ENCODE data around the gene BRF1.
"Not testable (repeated sequence)": the region's sequence is repeated elsewhere in the genome, so short reads cannot be mapped to it uniquely, and the experiment has no call there.

Gene BRF1, protein sequence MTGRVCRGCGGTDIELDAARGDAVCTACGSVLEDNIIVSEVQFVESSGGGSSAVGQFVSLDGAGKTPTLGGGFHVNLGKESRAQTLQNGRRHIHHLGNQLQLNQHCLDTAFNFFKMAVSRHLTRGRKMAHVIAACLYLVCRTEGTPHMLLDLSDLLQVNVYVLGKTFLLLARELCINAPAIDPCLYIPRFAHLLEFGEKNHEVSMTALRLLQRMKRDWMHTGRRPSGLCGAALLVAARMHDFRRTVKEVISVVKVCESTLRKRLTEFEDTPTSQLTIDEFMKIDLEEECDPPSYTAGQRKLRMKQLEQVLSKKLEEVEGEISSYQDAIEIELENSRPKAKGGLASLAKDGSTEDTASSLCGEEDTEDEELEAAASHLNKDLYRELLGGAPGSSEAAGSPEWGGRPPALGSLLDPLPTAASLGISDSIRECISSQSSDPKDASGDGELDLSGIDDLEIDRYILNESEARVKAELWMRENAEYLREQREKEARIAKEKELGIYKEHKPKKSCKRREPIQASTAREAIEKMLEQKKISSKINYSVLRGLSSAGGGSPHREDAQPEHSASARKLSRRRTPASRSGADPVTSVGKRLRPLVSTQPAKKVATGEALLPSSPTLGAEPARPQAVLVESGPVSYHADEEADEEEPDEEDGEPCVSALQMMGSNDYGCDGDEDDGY

DNA sequence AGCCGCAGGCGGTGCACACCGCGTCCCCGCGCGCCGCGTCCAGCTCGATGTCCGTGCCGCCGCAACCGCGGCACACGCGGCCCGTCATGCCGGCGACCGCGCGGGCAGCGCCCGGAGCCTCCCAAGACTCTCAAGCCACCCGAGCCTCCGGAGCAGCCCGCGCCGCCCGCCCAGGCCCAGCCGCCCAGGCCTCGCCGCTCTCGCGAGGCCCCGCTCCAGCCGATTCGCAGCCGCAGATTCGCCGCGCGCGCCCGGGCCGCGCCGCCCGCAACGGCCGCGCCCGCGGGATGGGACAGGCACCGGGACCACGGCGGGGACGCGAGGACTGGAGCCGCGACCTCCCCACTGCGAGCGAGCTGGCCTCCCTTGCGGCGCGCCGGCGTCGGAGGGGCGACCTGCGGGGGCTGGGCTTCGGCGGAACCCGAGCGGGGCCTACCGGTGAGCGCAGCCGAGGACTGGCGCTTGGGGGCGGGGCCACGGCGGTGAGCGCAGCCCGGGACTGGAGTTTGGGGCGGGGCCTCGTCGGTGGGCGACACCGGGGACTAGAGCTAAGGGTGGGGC, at the start of gene BRF1:
TSS of gene BRF1 (minus strand) at position 460 of the 561 bp plus-strand sequence. CDS start at position 88, 372 bp downstream.
- DNase-seq (ENCODE audit: low read depth in 2 of 2), result peak; percentile 77 to 80

DNA sequence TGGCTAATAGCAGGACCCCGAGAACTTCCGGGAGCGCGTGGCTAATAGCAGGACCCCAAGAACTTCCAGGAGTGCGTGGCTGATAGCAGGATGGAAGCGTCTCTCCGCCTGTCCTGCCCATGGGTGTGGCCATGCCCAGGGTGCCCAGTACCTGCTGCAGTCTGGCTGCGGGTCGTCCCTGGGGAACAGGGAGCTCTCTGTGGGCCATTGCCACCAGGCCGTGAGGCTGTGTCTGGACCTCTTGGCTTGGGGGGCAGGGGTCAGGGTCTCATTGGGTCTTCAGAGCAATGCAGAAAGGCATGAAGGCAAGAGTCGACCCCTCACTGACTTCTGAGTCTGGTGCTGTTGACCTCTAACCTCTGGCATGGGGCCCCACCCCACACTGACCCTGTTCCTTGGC, 49.2 kb upstream of the BRF1 start:
- no peak for DNase-seq (ENCODE audit: low read depth in 2 of 2)

DNA sequence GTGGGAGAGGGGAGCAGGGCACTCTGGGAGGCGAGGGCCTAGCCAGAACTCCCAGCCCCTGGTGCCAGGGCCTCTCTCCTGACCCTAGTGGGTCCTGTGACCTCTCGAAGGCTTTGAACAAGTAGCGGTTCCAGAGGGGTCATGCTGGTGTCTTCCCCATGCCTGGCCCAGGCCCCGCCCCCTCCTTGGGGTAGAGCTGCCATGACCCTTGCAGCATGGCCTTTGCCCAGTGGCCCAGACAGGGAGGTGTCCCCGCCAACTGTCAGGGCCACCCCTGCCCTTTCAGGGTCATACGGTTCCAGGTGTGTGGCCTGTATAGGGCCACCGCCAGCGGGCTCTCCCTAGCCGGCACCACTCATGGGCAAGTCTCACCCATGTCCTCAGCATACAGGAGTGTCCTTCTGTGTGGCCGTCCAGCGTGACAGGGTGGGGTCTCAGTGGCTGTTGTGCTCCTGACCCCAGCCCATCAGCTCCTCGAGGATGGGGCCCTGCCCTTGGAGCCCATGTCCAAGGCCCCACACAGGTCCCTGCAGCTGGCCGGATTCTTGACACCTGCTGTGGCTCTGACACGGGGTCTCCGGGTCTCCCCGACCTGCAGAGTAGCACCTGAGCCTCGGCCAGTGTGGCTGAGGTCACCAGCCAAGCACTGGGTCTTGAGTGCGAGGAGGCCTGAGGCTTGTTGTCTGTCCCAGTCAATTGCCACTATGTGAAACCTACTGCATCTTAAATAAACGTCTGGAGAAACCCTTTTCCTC, 48.3 kb upstream of the BRF1 start:
- no peak for DNase-seq (ENCODE audit: low read depth in 2 of 2)

DNA sequence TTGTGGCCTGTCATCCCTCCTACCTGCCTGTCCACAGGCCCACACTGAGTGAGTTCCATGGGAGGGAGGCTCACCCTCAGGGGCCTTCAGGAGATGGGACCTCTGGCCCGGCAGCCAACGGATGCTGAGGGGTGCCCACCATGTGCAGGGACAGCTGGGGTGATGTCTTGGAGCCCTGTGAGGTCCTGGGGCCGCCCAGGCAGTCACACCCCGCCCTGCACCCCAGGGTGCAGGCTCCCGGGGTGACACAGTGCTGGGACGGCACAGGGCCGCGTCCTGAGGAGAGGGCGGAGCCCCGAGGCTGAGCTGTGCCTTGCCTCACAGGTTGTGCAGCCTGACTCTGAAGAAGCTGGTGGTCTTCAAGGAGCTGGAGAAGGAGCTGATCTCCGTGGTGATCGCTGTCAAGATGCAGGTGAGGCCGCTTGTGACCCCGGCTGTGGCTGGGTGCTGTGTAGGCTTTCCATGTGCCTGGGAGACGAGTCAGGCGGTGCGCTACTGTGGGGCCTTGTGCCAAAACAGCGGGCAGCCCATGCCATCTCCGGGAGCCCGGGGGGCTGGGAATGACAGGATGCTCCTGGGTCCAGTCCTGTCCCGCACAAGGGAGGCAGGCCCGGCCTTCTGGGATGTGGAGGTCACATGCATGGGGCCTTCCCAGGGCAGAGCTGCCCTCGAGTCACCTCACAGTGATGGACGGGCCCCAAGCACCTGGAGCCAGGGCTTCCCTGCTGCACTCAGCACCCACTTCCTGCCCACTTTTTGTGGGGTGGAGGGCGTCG, 47.6 kb upstream of the BRF1 start:
- no peak for DNase-seq (ENCODE audit: low read depth in 2 of 2)

DNA sequence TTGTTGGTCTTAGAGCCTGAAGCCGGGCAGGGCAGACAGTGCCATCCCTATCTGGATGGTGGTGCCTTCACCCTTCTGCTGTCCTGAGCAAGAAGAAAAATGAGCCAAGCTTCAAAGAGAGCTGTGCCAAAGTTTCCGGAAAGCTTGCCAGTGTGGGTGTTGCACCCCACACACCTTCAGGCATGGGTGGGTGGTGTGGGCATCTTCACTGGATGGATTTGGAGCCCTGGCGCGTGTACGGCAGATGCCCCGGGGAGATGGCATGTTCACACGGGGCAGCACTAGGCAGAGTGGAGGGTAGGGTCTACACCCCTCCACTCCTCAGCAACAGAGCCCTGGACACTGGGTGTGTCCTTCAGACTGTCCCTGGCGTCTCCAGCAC, 46.8 kb upstream of the BRF1 start:
- DNase-seq (ENCODE audit: low read depth in 2 of 2), result no peak

DNA sequence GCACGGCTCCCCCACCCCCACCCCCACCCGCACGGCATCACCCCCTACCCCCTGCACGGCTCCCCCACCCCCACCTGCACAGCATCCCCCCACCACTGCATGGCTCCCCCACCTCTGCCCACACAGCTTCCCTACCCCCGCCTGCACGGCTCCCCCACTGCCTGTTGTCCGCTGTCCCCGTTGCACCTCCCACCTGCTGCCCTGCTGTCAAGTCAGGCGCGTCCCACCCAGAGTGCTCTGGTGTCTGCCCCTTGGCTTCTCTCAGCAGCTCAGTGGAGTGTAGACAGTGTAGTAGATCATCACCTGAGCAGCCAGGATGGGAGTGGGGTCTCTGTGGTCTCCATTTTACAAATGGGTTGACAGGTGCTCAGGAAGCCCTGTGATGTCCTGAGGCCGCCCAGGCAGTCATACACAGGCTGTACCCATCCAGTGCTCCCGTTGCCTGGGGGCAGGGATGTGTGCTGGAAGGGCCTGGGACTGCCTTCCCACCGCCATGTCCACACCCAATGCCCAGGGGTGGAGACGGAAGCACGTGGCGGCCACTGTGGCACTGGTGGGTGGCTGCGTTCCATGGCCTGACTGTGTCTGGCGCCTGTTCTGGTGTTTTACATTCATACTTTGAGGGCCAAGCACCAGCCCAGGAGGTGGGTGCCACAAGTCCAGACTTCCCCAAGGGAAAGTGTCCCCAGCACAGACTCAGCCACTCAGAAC, 46.2 kb upstream of the BRF1 start:
- no peak for DNase-seq (ENCODE audit: low read depth in 2 of 2)

DNA sequence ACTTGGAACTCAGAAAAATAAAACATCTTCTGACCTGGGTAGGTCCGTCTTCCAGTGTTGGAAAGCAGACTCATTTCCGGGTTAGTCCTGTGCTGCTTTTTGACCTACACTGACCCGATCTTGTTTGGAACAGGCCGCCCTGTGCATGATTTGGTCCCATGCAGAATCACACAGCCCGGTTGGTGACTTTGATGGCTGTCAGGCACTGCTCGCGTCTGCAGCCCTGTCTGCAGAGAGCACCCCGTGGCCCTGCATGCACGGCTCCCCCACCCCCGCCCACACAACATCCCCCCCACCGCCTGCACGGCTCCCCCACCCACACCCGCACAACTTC, 45.4 kb upstream of the BRF1 start:
- no peak for DNase-seq (ENCODE audit: low read depth in 2 of 2)

DNA sequence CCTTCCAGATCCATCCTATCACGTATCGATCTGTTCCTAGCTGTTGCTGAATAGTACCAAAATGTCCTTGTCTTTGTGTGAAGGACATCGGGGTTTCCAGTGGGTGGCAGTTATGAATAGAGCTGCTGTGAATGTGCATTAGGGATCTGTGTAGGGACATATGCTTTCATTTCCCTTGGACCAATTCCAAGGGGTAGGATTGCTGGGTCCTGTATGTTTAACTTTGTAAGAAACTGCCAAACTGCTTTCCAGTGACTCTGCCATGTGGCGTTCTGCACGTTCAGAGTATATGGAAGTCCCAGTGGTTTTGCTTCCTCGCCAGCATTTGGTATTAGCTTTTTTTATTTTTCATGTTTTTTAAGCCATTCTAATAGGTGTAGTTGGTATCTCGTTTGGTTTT, 42.4 kb upstream of the BRF1 start:
- DNase-seq (ENCODE audit: low read depth in 2 of 2), result no peak

DNA sequence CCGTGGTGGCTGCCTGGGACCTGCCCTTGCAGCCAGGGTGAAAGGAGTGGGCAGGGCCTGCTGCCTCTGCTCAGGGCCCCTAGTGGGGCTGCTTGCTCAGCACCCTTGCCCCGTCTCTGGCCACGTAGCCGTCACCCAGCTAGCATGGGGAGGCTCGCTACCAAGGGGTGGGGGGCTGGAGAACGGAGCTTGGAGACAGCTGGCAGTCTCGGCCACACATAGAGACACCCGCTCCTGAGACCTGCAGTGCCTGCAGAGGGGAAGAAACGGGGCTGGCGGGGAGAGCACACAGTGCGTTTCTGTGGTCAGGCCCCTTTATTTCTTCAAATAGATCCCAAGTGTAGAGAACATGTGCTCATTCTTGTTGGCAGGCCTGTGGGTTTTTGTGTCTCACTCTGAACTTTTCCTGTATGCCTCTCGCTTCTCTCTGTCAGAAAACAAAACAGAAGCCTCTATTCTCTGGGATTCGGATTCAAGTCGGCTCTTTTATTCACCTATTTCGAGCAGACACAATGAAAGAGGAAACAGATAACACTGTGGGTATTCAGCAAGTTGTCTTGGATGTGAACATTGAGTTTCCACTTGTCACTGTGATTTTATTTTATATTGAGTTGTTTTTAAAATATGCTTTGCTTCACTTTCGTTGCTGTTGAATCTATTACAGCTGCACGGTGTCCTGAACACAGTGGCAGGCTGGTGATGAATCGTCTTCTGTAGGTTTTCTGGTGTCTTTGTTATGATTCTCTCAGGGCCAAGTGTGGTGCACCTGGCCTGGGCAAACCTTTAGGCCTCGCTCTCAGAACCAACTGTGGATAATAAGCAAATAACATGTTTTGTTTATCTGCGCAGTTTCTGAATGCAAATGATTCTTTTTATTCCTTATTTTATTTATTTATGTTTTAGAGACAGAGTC, 40.3 kb upstream of the BRF1 start:
- no peak for DNase-seq (ENCODE audit: low read depth in 2 of 2)

DNA sequence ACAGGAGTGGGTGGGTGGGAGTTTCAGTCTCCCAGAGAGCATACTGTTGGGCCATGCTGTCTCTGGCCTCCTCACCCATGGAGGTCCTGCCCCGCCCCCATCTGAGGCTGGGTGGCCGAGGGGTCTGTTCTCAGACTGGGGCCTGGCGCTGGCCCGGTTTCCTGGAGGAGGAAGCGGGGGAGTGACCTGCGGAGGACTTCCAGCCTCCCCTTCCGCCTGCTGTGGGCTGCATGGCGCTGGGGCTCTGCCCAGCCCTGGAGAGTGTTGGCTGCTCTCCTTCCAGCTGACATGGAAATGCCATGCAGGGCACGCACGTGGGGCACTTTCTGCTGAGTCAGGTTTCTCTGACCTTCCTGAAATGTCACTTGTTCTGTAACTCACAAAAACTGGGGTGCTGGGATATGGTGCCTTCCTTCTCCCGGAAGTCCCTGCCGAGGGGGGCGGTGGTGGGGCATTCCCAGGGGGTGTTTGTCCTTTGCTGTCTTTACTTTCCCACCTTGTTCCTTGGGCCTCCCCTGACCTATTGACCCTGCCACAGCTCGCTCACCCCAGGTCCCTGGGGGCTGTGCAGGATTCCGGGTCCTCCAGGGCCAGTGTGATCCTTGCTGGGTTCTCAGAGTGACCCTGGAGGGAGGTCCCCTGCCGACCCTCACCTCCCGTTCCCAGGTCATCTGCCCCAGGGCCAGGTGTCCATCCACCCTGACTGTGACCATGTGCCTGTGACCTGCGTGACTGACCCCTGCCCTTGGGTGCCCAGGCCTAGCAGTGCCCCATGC, 37.4 kb upstream of the BRF1 start:
- DNase-seq (ENCODE audit: low read depth in 2 of 2), result no peak

DNA sequence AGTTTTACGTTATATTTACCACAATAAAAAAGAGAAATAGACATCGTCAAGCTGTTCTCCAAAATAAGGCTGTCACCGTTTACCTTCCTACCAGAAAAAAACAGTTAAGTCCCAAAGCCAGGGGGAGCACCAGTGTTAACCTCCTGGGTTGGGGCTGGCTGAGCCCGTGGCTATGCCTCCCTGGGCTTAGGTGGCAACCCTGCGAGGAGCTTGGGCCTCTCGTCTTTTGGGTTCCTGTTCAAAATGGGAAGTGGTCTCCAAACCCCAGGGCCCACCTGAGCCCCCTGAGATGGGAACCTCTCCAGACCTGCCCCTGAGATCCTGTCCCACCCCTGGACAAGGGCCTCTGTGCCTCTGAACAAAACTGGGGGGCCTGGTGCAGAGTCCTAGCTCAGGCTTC, 36.6 kb upstream of the BRF1 start:
- DNase-seq (ENCODE audit: low read depth in 2 of 2), result no peak

DNA sequence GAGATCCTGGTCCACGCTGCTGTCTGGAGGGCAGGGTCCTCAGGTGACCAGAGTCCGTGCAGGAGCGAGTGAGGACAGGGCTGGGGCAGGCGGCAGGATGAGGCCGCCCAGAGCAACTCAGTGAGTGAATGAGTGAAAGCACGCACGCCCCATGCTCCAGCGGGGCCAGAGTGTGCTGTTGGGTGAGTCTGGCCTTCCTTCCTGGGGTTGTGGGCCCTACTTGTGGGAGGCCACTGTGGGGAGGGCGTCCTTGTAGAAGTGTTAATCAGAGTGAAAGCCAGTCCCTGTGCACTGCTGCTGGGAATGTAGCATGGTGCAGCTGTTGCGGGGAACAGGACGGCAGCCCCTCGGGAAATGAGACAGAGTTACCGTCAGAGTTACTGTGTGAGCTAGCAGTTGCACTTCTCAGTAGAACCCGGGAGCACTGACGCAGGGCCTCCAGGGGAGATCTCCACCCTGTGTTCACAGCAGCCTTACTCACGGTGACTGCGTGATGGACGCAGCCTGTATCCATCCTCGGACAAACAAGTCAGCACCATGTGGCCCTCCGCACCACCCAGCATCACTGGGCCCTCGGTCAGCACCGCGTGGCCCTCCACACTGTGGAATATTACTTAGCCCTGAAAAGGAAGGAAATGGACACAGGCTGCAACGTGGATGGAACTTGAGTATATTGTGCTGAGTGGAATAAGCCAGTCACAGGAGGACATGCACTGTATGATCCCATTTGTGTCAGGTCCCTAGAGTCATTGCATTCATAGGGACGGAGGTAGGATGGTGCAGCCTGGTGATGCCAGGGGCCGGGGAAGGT, 35.9 kb upstream of the BRF1 start:
- DNase-seq (ENCODE audit: low read depth in 2 of 2), result no peak

DNA sequence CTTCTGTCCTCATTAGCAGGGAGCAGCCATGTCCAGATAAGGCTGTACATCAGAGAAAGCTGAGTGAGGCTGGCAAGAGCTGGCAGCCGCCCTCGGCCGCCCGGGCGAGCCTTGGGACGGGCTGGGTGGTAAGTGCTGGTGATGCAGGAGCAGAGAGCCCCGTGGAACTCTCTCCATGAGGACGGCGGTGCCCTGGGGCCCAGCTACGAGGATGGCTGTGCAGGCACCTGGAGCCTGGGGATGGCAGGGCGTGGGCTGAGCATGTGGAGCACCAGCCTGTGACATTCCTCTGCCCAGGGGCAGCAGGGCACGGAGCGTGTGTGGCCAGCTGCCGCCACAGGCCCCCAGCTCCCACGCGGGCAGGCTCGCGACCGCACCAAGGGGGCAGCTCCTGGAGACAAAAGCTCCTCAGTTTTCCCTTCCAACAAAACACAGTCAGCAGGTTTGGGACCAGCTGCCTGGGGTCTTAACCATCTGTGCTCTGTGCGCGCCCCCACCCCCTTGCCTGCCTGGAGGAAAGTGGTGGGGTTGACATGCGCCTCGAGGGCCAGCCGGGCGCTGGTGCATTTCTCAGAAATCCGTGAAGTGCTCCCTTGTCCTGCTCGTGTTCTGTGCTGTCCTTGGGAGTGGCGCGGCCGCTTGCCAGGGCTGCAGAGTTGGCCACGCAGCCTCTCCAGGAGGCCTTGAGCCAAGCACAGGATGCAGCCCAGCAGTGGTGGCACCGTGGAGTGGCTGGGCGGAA, 35.1 kb upstream of the BRF1 start:
- no peak for DNase-seq (ENCODE audit: low read depth in 2 of 2)

DNA sequence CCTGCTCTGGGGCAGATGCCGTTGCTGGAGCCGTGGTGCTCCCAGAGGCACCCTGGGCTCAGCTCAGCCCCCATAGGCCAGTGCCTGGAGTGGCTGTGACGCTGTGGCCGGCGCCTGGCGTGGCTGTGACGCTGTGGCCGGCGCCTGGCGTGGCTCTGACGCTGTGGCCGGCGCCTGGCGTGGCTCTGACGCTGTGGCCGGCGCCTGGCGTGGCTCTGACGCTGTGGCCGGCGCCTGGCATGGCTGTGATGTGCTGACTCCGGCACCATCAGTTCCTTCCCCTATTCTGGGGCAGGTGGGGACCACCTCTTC, 34.4 kb upstream of the BRF1 start:
- not testable (repeated sequence) for DNase-seq (ENCODE audit: low read depth in 2 of 2)

DNA sequence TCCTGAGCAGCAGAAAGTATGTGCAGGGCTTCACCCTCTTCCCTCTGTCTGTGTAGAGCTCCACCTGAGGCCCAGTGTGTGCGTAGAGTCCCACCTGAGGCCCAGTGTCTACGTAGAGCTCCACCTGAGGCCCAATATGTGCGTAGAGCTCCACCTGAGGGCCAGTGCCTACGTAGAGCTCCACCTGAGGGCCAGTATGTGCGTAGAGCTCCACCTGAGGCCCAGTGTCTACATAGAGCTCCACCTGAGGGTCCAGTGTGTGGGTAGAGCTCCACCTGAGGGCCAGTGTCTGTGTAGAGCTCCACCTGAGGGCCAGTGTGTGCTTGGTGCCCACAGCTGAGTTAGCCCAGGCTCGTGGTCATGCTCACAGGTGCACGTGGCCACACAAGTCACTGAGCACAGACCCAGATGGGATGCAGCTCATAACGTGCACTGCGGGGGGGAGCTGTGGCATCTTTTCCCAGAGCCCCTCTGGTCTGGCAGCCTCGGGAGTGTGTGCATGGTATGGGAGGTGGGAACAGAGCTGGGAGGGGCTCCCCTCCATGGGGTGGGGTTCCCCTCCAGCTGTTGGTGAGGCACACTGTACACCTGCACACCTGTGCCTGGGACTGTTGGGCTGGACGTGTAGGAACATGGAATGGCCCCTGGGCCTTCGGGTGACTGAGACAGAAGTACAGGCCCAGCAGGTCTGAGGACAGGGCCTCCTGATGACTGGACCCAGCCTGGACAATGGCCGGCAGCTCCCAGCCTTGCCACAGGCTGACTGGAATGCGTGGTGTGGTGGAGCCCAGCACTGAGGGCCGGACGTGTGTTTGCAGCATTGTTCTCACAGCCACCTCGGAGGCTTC, 33.8 kb upstream of the BRF1 start:
- DNase-seq (ENCODE audit: low read depth in 2 of 2), result no peak

DNA sequence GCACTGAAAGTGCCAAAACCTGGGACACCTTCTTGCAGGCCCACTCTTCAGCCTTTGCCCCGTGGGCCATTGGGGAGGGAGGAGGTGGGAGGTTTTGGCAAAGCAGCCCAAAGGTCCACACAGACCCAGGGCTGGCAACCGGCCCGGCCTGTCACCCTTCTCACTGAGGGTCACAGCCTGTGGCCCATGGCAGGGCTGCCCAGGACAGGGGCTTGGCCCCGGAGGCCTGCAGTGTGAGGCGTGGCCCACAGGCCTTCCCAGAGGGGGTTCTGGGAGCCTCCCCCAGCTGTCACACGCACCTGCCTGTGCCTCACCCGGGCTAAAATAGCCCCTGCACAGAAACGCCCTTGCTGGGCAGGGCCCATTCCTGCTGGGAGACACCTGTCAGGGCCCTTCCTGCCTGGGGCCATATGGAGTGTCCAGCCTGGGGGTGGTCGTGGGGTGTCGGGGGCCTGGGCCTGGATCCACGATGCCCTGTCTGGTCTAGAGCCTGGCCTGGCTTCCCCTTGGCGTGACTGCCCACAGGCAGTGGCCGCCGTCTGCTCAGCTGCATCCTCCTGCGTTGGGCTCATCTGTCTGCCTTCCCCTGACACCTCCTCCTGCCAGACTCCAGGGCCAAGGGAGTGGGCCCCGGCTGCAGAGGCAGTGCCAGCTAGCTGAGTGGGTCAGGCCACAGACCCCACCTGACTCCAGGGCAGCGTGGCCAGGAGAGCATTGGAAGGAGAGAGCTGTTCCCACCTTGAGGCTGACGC, 33.0 kb upstream of the BRF1 start:
- DNase-seq (ENCODE audit: low read depth in 2 of 2), result no peak
